OCI-LY1 (cell line): ENCODE measurements around the gene TYR.

Experiments
- EZH2 ChIP-seq: fragments of 200-600 bp; sonication (generic), shearing (Covaris generic); IDR thresholded peaks from 2 replicates; pipeline ENCODE4 v1.8.0; 2017; ENCODE audit warnings: borderline replicate concordance, mixed run types, mild to moderate bottlenecking, antibody characterized with exemption, low read length, moderate library complexity, mixed read lengths
- TF ChIP-seq, protein P1 (sequence below): fragments of 200-600 bp; sonication (generic), shearing (Covaris generic); IDR thresholded peaks from 2 replicates; pipeline ENCODE4 v1.5.1; 2017; ENCODE audit warnings: mild to moderate bottlenecking, antibody characterized with exemption, low read length, moderate library complexity, mixed read lengths

DNA sequence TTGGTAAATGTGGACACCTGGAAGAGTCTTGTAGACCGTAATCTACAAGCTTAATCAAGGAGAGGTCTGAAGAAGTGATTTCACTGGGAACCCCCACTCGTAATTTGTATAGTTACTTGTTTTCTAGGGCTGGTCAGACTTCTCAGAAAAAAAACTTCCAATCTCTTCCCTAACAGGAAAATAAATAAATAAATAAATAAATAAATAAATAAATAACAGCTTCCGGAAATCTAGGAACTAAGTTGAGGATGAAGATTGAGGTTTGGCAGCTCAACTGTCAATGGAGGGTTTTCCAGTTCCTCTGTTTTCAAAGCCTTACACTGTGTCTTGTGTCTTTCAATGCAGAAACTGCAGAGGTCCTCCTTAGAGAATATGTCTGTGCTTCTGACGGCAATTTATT, 17.7 kb upstream of the TYR start:
- TF ChIP-seq, protein P1, sequence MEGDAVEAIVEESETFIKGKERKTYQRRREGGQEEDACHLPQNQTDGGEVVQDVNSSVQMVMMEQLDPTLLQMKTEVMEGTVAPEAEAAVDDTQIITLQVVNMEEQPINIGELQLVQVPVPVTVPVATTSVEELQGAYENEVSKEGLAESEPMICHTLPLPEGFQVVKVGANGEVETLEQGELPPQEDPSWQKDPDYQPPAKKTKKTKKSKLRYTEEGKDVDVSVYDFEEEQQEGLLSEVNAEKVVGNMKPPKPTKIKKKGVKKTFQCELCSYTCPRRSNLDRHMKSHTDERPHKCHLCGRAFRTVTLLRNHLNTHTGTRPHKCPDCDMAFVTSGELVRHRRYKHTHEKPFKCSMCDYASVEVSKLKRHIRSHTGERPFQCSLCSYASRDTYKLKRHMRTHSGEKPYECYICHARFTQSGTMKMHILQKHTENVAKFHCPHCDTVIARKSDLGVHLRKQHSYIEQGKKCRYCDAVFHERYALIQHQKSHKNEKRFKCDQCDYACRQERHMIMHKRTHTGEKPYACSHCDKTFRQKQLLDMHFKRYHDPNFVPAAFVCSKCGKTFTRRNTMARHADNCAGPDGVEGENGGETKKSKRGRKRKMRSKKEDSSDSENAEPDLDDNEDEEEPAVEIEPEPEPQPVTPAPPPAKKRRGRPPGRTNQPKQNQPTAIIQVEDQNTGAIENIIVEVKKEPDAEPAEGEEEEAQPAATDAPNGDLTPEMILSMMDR, result no peak
- TF ChIP-seq EZH2, result no peak
